ENCODE data around the gene HELT.
A peak's percentile ranks its signal among the peaks of the same experiment; 100 is the strongest.
"Not testable (repeated sequence)": the region's sequence is repeated elsewhere in the genome, so short reads cannot be mapped to it uniquely, and the experiment has no call there.

The HELT gene

GRCh38 chr4:185039508-185040273 is 21.4 kb downstream of the HELT start:
- peak; percentile 40 for DNase-seq

GRCh38 chr4:185040523-185040922 is 22.2 kb downstream of the HELT start:
- DNase-seq, result no peak

- not testable (repeated sequence) for DNase-seq
These were observed 32.0 kb downstream of the HELT start for GRCh38 chr4:185050286-185050685.

- DNase-seq, result not testable (repeated sequence)
These were observed 33.0 kb downstream of the HELT start for GRCh38 chr4:185051283-185051682.

- DNase-seq, result no peak
These were observed 35.5 kb downstream of the HELT start for GRCh38 chr4:185053746-185054145.

- no peak for DNase-seq
These were observed 36.0 kb downstream of the HELT start for GRCh38 chr4:185054272-185054671.

GRCh38 chr4:185054886-185055285 is 36.6 kb downstream of the HELT start:
- no peak for DNase-seq

GRCh38 chr4:185061610-185062009 is 43.3 kb downstream of the HELT start:
- no peak for DNase-seq

GRCh38 chr4:185062606-185063005 is 44.3 kb downstream of the HELT start:
- no peak for DNase-seq

GRCh38 chr4:185066179-185066578 is 47.9 kb downstream of the HELT start:
- no peak for DNase-seq

GRCh38 chr4:185068837-185069236 is 50.5 kb downstream of the HELT start:
- no peak for DNase-seq
